WERI-Rb-1 (cell line): ENCODE results near the gene NACC2.

ENCODE experiments used
- DNase-seq: peaks from one replicate; pipeline ENCODE4 v3.0.0-alpha.2; 2020
- H3K27ac ChIP-seq: fragments of 250-450 bp; sonication (Bioruptor Pico); 2 replicates; pipeline ENCODE4 v1.5.1; 2020; ENCODE audit warnings: mild to moderate bottlenecking, moderate library complexity
- H3K27me3 ChIP-seq: fragments of 250-450 bp; sonication (Bioruptor Pico); 2 replicates; pipeline ENCODE4 v1.5.1; 2021; ENCODE audit warnings: mild to moderate bottlenecking, low read depth, moderate library complexity; ENCODE audit not compliant: insufficient read depth, severe bottlenecking
- H3K36me3 ChIP-seq: fragments of 250-450 bp; sonication (Bioruptor Pico); 2 replicates; pipeline ENCODE4 v1.5.1; 2020; ENCODE audit warnings: mild to moderate bottlenecking, moderate library complexity
- H3K4me3 ChIP-seq: 2 replicates; pipeline ENCODE4 v1.5.1; 2011; ENCODE audit warnings: low read depth, mild to moderate bottlenecking, control low read depth, low read length
- H3K9me3 ChIP-seq: fragments of 250-450 bp; sonication (Bioruptor Pico); 2 replicates; pipeline ENCODE4 v1.5.1; 2021; ENCODE audit warnings: mild to moderate bottlenecking, moderate library complexity; ENCODE audit not compliant: severe bottlenecking
- TF ChIP-seq, protein P1 (sequence below): IDR thresholded peaks from 2 replicates; pipeline ENCODE4 v1.5.1; 2011; ENCODE audit warnings: low read depth, mild to moderate bottlenecking, control low read depth, inconsistent platforms, low read length

NACC2 gene

DNA sequence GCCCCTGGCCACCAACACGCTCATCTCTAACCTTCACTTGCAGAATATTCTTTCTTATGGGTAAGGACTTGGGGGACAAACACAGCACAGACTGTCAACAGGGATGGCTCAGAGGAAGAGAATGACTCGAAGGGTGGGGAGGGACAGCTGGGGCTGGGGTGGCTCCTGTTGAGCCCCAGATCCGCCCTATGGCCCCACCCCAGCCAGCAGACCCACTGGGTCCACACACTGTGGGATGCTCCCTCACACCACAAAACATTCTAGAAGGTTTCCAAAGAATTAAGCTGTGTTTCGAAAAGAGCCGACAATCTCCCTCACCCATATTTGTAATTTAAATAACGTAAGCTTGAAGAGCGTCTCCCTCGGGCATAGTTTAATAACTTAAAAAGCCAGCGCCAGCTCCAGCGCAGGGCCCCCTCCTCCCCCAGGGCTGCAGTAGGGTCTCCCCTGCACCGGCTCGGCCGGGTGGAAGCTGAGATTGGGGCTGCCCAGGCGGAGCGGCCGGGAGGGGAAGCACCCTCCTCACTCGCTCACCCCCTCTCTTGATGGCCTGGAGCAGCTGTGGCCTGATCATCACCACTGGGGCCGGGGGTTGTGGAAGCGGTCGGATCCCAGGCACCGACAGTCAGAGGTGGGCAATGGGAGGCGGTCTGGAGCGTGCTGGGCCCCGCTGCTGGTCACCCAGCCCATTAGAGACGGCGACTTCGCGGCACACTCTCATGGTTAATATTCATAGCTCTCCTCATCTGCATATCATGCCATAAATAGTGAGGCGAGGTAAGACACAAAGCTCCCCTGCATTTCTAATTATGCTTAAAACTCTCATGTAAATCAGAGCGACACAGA, 37.6 kb downstream of the NACC2 start:
- no peak overlapping the region for H3K4me3 ChIP-seq
- H3K36me3 ChIP-seq, result no peaks in the 10 kb centered on the region
- H3K27ac ChIP-seq, result no peak overlapping the region
- no peaks in the 10 kb centered on the region for H3K27me3 ChIP-seq
- no peaks in the 10 kb centered on the region for H3K9me3 ChIP-seq
- TF ChIP-seq, protein P1, sequence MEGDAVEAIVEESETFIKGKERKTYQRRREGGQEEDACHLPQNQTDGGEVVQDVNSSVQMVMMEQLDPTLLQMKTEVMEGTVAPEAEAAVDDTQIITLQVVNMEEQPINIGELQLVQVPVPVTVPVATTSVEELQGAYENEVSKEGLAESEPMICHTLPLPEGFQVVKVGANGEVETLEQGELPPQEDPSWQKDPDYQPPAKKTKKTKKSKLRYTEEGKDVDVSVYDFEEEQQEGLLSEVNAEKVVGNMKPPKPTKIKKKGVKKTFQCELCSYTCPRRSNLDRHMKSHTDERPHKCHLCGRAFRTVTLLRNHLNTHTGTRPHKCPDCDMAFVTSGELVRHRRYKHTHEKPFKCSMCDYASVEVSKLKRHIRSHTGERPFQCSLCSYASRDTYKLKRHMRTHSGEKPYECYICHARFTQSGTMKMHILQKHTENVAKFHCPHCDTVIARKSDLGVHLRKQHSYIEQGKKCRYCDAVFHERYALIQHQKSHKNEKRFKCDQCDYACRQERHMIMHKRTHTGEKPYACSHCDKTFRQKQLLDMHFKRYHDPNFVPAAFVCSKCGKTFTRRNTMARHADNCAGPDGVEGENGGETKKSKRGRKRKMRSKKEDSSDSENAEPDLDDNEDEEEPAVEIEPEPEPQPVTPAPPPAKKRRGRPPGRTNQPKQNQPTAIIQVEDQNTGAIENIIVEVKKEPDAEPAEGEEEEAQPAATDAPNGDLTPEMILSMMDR, result no peak
- no peak for DNase-seq

DNA sequence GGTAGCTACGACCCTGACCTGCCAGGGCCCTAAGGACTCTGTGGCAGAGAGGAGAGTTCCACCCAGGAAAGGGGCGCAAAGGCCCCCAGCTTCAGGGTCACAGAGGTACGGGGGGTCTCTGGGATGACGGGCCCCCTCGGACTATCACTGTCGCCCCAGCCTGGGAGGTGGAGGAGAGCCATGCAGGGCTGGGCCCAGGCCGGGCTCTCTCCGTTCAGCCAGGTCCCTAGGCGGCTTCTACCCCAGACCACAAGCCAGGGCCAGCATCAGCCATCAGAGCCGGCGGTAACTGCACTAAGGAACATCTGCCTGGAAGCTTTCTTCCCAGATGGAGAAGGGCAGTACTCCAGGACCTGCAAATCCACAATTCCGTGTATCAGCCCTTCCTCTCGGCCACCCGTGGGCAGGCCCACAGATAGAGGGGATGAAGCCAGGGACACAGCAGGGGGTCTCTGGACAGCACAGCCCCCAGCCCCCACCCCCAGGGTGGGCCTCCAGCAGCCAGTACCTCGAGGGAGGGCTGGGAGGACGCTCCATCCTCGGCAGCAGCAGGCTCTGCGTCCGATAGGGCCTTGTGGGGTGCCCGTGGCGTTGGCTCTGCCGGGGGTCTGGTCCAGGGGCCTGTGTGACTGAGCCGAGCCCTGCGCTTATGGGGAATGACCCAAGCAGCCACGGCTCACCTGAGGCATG, 38.4 kb downstream of the NACC2 start:
- Histone ChIP-seq H3K27ac (no peak overlapping the region), H3K9me3 (no peaks in the 10 kb centered on the region)

DNA sequence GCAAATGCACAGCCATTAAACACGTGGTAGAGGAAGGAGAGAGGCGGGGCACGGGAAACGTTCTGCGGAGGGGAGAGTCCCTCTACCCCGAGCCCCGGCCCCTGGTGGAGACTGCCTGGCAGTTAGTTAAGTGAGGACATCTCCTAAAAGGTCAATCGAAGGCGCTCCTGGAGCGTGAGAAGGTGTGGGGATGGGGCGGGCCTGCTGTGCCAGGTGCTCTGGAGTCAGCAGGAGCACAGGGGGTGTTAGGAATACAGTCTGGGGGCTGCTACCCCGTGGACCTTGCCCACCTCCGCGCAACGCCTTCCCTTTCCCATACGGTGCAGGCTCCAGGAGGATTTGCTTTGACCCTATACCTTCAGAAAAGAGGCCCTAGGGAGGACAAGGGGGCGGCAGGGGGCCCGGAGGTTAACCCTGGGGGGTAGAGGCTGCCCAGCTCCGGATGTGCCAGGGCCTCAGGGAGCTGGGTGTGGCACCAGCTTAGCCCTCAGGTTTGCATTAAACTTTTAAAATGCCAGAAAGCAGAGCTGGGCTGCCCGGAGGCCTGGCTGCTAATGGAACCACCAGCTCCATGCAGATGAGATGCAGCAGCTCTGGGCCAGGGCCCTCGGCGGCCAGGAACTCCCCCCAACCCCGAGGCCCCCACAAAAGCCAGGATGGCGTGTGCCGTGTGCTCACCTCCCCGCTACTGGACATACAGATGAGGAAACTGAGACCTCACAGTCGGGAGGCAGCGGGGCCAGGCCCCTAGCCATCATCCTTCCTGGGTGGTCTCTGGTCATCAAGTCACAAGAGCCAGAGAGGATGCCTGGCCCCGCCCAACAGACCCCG, 39.2 kb downstream of the NACC2 start:
- TF ChIP-seq, protein P1, result no peak
- Histone ChIP-seq H3K27ac (no peak overlapping the region), H3K27me3 (no peaks in the 10 kb centered on the region), H3K4me3 (no peak overlapping the region), H3K36me3 (no peaks in the 10 kb centered on the region), H3K9me3 (no peaks in the 10 kb centered on the region)
- DNase-seq, result no peak

More for the DNA sequence above, 38.4 kb downstream of the NACC2 start:
- no peak overlapping the region for H3K4me3 ChIP-seq
- no peak for DNase-seq
- no peaks in the 10 kb centered on the region for H3K27me3 ChIP-seq
- no peaks in the 10 kb centered on the region for H3K36me3 ChIP-seq
- TF ChIP-seq, protein P1, result no peak

DNA sequence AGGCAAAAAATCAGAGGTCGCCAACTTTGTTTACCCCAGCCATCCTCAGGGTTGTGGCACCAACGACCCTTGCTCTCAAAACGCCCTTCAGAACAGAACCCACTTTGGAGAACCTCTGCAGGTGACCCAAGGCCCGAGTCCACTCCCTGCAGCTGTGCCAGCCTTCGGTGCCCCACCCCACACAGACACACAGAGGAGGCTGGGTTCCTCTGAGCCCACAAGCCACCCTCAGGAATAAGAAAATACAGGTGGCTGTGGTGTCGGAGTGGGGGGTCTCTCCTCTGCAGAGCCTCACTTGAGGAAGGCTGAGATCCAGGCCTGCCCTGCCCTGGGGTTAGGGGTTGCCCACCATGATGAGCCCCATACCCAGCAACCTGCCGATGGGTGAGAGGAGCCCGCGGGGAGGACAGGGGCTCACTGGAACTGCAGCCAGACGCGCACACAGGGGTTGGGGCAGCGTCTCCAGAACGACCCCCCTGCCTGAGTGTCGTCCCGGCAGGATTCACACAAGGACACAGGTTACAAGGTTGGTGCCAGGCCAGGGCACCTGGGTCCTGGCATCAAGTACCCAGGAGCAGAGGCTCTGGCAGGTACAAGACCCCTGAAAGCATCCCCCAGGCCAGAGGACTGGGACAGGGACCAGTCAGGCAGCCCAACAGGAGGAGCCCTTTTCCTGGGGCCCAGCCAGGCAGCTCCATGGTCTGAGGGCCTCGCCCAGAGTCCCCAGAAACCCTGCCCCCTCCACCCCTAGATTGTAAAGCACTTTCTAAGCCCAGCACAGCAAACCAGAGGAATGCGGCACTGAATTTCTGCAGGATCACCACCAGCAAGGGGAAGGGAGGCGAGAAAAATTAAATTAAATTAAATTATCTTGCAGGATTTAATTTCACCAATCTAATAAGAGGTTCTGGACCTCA, 40.0 kb downstream of the NACC2 start:
- no peaks in the 10 kb centered on the region for H3K27me3 ChIP-seq
- no peak overlapping the region for H3K27ac ChIP-seq
- TF ChIP-seq, protein P1, result no peak
- H3K36me3 ChIP-seq, result no peaks in the 10 kb centered on the region; the same call in 1 of the 2 replicates
- H3K4me3 ChIP-seq, result no peak overlapping the region
- DNase-seq, result no peak
- H3K9me3 ChIP-seq, result no peaks in the 10 kb centered on the region

DNA sequence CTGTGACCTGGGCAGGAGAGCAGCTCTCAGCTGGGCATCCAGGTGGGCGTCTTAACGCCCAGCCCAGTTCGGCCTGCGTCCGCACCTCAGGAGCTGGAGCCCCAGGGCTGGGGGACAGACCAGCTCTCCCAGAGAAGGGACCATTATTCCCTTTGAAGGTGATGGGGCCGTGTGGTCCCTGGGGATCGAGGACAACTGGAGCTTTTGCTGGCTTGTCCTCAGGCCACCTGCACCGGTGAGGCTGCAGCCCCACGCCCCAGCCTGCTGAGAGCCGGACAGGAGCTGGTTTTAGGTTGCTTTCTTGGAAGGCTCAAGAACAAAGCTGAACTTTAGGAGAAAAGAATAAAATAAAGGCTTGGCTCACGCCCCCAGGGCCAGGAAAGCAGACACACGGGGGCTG, 40.9 kb downstream of the NACC2 start:
- Histone ChIP-seq H3K27ac (no peak overlapping the region), H3K36me3 (no peaks in the 10 kb centered on the region; the same call in 1 of the 2 replicates), H3K4me3 (no peak overlapping the region), H3K27me3 (no peaks in the 10 kb centered on the region), H3K9me3 (no peaks in the 10 kb centered on the region)
- DNase-seq, result no peak
- TF ChIP-seq, protein P1, result no peak
